ENCODE results near the gene ATXN7. TPM values are rescaled to one million over a fixed set of nuclear protein-coding genes. Genes with fewer than 3 reads are reported as not detected.

The ATXN7 gene
- total RNA-seq, 2 experiments from 2014 or later: 70.0 to 95.0 TPM

DNA sequence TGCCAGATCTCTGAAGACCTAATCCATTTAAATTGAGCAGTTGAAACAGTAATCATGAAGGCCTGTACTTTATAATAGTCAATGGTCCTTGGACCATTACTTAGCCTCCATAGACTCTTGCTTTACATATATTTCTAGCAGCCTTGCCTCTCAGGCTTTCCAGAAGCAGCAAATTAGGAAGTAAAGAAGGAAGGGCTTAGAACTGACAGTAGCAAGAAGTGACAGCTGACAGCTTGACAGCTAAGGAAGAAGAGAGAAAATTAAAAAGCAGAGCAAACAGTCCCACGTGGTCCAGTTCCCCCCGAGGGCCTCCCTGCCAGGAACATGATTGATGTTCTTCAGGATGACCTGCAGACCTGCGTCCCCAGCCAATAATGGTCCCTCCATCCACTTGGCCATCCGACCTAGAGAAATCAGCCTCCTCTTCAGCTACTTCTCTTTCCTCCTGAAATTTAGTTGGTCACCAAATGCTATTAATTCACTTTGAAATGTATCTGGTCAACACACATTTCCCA, 174.6 kb downstream of the ATXN7 start:
- peaks cover 7% of the 10 kb centered on the region for H3K9me3 Mint-ChIP-seq
- no peak for DNase-seq
- H3K36me3 Mint-ChIP-seq (ENCODE audit: low read depth): no peaks in the 10 kb centered on the region
- no peak overlapping the region for H3K27ac Mint-ChIP-seq
- H3K27me3 Mint-ChIP-seq: peaks cover 38% of the 10 kb centered on the region
- H3K4me3 Mint-ChIP-seq: no peak overlapping the region
- CTCF ChIA-PET: interaction anchor here (1.0 to 1.2 kb wide), 2 partner anchors 15 to 446 kb away, joined by 3 read pairs; partner anchors contain the start of gene PSMD6
- H3K4me1 Mint-ChIP-seq: no peaks in the 10 kb centered on the region
- POLR2A ChIA-PET: no interaction called here

- H3K36me3 Mint-ChIP-seq (ENCODE audit: low read depth): no peaks in the 10 kb centered on the region
- H3K4me3 Mint-ChIP-seq: no peak overlapping the region
- no peak overlapping the region for H3K27ac Mint-ChIP-seq
- peaks cover 38% of the 10 kb centered on the region for H3K27me3 Mint-ChIP-seq
- ChIA-PET CTCF (no interaction called here), POLR2A (no interaction called here)
- peaks cover 2% of the 10 kb centered on the region for H3K9me3 Mint-ChIP-seq
- no peaks in the 10 kb centered on the region for H3K4me1 Mint-ChIP-seq
- DNase-seq: no peak
These were observed 175.7 kb downstream of the ATXN7 start for GRCh38 chr3:64039332-64039731.

- no peaks in the 10 kb centered on the region for H3K36me3 Mint-ChIP-seq (ENCODE audit: low read depth)
- no peaks in the 10 kb centered on the region for H3K4me1 Mint-ChIP-seq
- H3K9me3 Mint-ChIP-seq: no peaks in the 10 kb centered on the region
- H3K27ac Mint-ChIP-seq: no peak overlapping the region
- DNase-seq: no peak
- ChIA-PET POLR2A (no interaction called here), CTCF (no interaction called here)
- H3K27me3 Mint-ChIP-seq: peaks cover 31% of the 10 kb centered on the region
- no peak overlapping the region for H3K4me3 Mint-ChIP-seq
These were observed 176.5 kb downstream of the ATXN7 start for GRCh38 chr3:64039981-64040733.

DNA sequence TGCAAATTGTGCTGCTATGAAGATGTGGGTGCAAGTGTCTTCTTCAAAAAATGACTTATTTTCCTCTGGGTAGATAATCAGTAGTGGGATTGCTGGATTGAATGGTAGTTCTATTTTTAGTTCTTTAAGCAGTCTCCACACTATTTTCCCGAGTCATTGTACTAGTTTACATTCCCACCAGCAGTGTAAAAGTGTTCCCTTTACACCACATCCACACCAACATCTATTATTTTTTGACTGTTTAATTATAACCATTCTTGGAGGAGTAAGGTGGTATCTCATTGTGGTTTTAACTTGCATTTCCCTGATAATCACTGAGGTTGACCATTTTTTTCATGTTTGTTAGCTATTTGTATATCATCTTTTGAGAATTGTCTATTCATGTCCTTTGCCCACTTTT, 179.3 kb downstream of the ATXN7 start:
- no peaks in the 10 kb centered on the region for H3K9me3 Mint-ChIP-seq
- no peak for DNase-seq
- no peaks in the 10 kb centered on the region for H3K36me3 Mint-ChIP-seq (ENCODE audit: low read depth)
- ChIA-PET CTCF (no interaction called here), POLR2A (no interaction called here)
- no peaks in the 10 kb centered on the region for H3K4me1 Mint-ChIP-seq
- no peak overlapping the region for H3K27ac Mint-ChIP-seq
- no peak overlapping the region for H3K4me3 Mint-ChIP-seq
- H3K27me3 Mint-ChIP-seq: peaks cover 31% of the 10 kb centered on the region

- H3K27me3 Mint-ChIP-seq: peaks cover 19% of the 10 kb centered on the region
These were observed 182.9 kb downstream of the ATXN7 start for GRCh38 chr3:64046592-64046991.

GRCh38 chr3:64046996-64047594, 183.4 kb downstream of the ATXN7 start:
- ChIA-PET CTCF (no interaction called here), POLR2A (no interaction called here)
- no peak for DNase-seq
- H3K27ac Mint-ChIP-seq: no peak overlapping the region
- no peaks in the 10 kb centered on the region for H3K4me1 Mint-ChIP-seq
- H3K36me3 Mint-ChIP-seq (ENCODE audit: low read depth): no peaks in the 10 kb centered on the region
- H3K9me3 Mint-ChIP-seq: no peaks in the 10 kb centered on the region
- peaks cover 16% of the 10 kb centered on the region for H3K27me3 Mint-ChIP-seq
- H3K4me3 Mint-ChIP-seq: no peak overlapping the region

More at GRCh38 chr3:64046592-64046991, 182.9 kb downstream of the ATXN7 start:
- ChIA-PET CTCF (no interaction called here), POLR2A (no interaction called here)
- Mint-ChIP-seq H3K4me3 (no peak overlapping the region), H3K4me1 (no peaks in the 10 kb centered on the region), H3K9me3 (no peaks in the 10 kb centered on the region), H3K36me3 (ENCODE audit: low read depth) (no peaks in the 10 kb centered on the region), H3K27ac (no peak overlapping the region)
- DNase-seq: no peak

- Mint-ChIP-seq H3K4me3 (no peak overlapping the region), H3K27ac (no peak overlapping the region), H3K36me3 (ENCODE audit: low read depth) (no peaks in the 10 kb centered on the region), H3K27me3 (peaks cover 14% of the 10 kb centered on the region), H3K9me3 (no peaks in the 10 kb centered on the region), H3K4me1 (no peaks in the 10 kb centered on the region)
- ChIA-PET POLR2A (no interaction called here), CTCF (no interaction called here)
- no peak for DNase-seq
These were observed 184.1 kb downstream of the ATXN7 start for GRCh38 chr3:64047787-64048186.

DNA sequence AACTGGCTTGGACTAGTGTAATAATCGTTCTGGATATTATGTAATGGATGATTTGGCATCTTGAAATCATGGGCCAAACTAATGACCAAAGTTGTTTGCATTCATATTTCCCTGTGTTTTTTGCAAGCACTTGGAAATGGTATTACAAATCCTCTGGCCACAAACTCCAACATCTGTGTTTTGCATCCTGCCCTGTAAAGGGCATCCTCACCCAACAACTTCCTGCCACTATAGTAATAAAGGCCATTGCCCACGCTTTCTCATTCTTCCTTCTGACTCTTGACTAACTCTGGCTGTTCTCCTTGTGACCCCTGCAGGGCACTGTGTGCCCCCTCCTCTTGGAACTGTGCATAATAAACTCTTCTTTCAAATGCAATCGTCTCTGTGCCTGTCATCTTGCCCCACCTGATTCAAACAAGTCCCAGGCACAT, 185.0 kb downstream of the ATXN7 start:
- ChIA-PET POLR2A (no interaction called here), CTCF (no interaction called here)
- Mint-ChIP-seq H3K9me3 (no peaks in the 10 kb centered on the region), H3K4me1 (no peaks in the 10 kb centered on the region), H3K27ac (no peak overlapping the region), H3K36me3 (ENCODE audit: low read depth) (no peaks in the 10 kb centered on the region), H3K4me3 (no peak overlapping the region), H3K27me3 (peaks cover 10% of the 10 kb centered on the region)
- no peak for DNase-seq

DNA sequence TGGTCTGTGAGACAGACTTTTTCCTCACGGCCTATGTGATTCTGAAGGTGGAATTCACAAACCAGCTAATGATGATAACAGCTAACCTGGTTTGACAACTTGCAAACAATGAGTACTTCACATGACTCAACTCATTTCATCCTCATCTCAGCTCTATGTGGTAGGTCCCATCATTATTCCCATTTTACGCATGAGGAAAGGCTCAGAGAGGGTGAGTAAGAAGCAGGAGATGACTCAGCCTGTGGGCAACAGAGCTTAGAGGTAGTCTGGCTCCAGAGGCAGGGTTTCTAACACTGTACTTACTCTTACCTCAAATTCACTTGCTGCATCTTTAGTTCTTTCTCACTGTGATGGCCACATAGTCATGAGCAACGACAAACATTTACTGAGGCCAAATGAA, 185.5 kb downstream of the ATXN7 start:
- CTCF ChIA-PET: no interaction called here
- POLR2A ChIA-PET: no interaction called here
- no peak for DNase-seq
- H3K4me3 Mint-ChIP-seq: no peak overlapping the region
- H3K27me3 Mint-ChIP-seq: peaks cover 8% of the 10 kb centered on the region
- H3K4me1 Mint-ChIP-seq: no peaks in the 10 kb centered on the region
- no peak overlapping the region for H3K27ac Mint-ChIP-seq
- no peaks in the 10 kb centered on the region for H3K36me3 Mint-ChIP-seq (ENCODE audit: low read depth)
- no peaks in the 10 kb centered on the region for H3K9me3 Mint-ChIP-seq

DNA sequence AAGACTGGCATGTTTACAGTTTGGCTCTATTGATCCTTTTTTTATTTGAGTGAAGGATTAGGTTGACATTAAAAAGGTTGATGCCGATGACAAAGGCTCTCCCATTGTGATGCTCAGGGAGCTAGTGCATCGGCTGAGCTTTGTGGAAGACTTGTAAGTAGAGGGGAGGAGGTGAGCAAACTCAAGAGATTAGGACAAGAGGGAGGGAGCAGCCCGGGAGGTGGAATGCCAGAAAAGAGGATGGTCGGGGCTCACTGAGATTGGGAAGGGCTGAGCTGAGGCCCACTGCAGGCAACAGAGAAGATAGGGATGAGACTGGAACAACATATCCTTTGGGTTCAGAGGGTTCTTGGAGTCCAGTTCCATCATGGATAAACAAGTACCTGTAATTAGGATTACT, 186.2 kb downstream of the ATXN7 start:
- ChIA-PET CTCF (interaction anchor here (1.0 kb wide), 1 partner anchor 13 kb away, joined by 3 read pairs; no protein-coding TSS in a partner anchor), POLR2A (no interaction called here)
- DNase-seq: no peak
- Mint-ChIP-seq H3K4me3 (no peak overlapping the region), H3K36me3 (ENCODE audit: low read depth) (no peaks in the 10 kb centered on the region), H3K27ac (no peak overlapping the region), H3K9me3 (no peaks in the 10 kb centered on the region), H3K27me3 (peaks cover 7% of the 10 kb centered on the region), H3K4me1 (no peaks in the 10 kb centered on the region)

Other genes with a start within 250 kb of the ATXN7 start
- gene SNTN, start 211.2 kb upstream of the ATXN7 start, total RNA-seq: not detected
- not detected for gene C3orf49, start 44.6 kb upstream of the ATXN7 start, total RNA-seq
- gene THOC7, start 62 bp upstream of the ATXN7 start, total RNA-seq: 10 to 100 TPM; 62.2 to 68.8 TPM
- gene SCAANT1, start 48.5 kb downstream of the ATXN7 start, total RNA-seq: not detected
- 10 to 100 TPM; 73.4 to 75.0 TPM for gene PSMD6, start 159.6 kb downstream of the ATXN7 start, total RNA-seq